Measurements from ENCODE around the gene ZMIZ1.

The ZMIZ1 gene

DNA sequence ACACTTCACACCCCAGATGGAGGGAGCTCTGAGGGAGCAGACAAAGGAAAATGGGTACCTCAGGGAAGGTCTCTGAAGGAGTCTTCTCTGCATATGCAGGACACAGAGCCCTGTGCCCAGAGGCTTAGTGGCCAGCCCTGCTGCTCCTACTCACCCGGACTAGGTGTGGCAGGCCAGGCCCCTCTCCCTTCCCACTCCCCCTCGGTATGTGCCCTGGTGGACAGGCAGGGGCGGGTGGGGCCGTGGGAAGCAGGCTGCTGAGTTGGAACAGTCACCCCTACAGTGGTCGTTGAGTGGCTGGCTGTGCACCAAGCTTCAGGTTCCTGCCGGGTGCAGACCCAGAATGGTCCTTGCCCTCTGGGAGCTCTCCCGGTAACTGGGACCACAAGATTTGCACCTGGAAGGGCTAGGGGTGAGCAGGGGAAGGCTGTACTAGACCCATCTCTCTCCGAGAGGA, 68.6 kb downstream of the ZMIZ1 start:
- DNase-seq (ENCODE audit: low read depth): no peak

DNA sequence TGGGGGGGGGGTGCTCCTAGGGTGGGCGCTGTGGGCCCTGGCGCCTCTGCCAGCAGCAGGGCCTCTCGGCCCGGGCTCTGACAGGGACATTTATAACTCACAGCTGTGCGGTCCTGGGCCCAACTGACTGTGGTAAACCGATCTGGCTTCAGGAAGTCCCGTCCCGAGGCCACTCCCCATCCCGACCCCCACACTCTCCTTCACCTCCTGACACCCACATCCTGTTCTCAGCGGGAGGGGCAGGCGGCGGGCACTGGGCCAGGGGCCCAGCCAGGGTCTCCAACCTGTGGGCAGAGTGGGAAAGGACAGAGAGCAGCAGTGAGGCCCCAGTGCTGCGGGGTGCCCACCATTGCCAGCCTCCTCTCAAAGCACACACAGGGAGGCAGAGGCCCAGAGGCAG, 69.1 kb downstream of the ZMIZ1 start:
- no peak for DNase-seq (ENCODE audit: low read depth)

DNA sequence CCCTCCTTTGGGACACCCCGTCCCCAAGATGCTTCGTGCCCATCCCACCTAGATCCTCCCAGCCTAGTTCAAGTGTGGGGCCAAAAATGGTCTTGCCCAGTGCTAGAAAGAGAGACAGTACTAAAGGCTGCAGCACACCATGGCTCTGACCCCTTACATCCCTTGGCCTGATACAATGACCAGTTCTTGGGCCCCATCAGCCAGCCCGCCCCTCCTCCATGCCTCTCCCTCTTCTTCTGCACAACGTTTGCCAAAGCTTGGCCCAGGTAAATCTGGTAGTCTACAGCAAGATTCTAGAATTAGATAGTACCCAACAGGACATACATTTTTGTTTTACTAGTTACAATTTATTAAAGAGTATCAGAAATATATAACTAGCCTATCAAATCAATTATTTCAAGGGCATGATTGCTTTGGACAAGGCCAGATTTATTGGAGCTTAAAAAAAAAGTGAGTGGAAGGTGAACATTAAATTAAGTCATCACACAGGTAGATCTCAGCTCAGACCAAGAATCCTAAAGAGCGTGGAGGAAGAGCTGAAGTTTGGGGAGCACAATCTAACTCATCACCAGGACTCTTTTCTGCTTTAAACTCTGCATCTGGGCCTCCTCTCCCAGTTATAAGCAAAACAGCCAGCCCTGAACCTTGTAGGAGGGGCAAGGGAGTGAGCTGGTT, 69.8 kb downstream of the ZMIZ1 start:
- no peak for DNase-seq (ENCODE audit: low read depth)

DNA sequence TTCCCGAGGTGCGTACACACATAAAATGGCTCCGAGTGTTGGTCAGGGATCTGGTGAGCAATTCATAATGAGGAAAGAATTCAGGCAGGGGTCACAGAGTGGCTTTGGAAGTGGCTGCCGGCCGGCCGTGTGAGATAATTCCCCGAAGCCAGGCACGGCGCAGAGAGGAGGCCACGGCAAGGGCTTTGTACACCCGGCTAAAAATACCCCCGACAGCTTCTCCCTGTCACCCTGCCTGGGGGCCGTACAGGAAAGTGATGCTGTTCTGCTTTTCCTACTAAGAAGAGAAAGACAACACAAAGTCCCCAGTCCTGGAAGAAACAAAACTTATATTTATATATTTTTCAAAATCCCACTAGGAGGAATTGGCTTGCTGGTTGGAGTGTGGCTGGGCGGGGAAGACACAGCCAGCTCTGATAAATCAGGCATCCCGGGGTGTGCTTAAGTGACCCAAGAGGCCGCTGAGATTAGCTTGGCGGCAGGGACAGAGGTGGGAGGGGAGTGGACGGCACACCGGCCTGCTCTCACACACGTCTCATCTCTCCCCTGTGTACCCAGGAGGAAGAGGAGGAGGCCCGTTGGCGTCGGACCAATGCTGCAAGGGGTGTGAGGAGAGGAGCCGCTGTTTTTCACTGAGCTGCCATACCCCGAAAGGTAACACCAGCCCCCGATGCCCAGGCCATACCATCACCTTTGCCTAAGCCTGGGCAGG, 70.5 kb downstream of the ZMIZ1 start:
- DNase-seq (ENCODE audit: low read depth): peak; percentile 30

DNA sequence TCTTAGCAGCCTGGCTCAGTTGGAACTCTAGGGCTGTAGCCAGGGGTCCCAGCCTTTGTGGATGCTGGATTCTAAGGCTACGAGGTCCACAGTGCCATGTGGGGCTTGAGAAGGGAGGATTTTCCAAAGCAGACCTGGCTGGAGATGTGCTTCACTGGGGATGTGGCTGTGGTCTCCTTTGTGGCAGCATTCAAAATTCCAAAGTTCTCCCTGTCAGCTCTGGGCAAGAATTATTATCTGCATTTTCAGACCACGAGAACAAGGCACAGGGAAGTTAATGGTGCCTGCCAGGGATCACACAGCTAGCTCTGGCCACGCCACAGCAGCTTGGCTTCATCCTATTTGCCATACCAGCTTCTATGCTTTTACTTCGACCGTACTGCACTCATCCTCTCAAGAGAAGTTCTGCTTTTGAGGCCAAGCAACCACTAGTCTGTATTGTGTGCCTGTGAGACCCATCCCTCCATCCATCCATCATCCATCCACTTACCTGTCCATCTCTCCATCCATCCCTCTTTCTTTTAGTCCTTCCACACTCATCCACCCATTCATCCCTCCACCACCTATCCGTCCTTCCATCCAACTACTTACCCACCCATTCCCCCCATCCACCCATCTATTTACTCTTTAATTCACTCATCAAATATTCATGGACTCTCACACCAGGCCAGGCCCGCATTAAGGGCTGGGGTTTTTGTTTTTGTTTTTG, 71.5 kb downstream of the ZMIZ1 start:
- DNase-seq (ENCODE audit: low read depth): no peak

DNA sequence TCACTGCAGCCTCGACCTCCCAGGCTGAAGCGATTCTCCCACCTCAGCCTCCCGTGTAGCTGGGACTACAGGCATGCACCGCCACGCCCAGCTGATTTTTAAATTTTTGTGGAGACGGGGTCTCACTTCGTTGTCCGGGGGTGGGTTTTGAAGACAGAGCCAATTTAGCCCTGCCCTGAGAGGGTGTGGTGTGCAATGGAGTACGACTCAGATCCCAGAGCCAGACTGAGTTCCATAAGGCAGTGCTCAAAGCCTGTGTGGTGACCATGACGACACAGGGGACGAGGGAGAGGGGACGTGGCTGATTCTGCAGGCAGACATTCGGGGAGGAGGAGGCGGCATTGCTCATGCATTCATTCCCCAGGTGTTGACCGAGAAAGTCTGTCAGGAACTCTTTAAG, 72.1 kb downstream of the ZMIZ1 start:
- no peak for DNase-seq (ENCODE audit: low read depth)

DNA sequence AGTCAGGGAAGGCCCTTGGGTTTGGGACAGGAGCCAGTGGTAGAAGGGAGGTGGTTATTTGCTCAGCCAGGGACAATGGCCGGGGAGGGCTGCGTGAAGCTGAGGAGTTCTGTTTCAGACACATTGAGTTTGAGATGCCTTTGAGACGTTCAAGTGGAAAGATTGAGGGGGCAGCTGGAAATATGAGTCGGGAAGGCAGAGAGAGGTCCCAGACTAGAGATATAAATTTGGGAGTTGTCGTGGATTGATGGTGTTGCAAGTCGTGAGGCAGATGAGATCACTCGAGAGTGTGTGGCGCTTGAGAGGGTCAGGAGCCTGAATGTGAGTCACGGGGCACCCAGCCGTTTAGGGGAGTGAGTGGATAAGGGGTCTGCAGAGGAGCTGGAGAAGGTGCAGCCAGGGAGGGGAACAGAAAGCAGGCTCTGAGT, 73.3 kb downstream of the ZMIZ1 start:
- no peak for DNase-seq (ENCODE audit: low read depth)

DNA sequence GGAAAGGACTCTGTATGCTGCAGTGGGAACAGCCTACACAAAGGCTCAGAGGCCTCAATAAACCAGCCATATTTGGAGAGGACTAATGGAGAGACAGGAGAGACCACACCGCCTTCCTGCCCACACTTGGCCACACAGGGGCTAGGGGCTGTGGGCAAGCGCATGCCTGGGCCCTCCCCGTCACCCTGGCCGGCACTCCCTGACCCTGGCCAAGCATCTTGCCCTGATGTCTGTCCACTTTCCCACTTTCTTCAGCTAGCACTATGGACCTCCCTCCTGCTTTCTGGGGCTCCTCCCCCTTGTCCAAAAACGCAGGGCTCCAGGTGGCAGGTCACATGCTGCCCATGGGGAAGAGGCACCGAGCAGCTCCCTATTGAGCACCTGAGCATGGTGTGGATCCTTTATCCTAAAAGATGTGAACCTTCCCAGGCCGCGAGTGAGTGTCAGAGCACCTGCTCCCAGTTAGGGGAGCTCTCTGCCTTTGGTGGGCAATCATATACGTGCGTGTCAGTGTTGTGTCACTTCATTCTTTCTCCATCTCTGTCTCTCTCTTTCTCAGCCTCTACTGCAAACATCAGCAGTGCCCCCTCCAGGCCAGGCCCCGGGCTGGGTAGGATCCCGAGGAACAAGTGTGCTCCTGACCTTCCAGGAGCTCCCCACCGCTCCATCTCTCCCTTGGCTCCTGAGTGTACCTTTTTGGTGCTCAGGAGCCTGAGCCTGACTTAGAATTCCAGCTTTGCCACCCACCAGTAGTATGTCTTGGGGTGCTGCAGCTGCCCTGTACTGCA, 74.0 kb downstream of the ZMIZ1 start:
- DNase-seq (ENCODE audit: low read depth): no peak

DNA sequence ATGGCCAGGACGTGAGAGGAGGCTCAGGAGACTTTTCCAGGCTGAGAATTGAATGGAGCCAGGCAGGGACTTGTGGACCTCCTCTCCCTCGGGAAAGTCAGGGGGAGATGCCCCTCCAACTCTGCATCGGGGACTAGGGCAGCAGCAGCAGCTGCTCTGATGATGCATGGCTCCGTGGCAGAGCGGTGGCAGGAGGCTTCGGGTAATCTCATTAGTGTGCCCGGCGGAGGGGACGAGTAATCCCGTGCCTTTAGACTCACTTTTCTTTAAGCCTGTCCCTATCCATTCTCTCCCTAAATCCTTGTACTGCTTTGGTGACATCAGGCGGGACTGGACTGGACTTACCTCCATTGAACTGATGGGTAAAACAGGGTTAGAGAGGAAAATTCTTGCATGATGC, 75.1 kb downstream of the ZMIZ1 start:
- no peak for DNase-seq (ENCODE audit: low read depth)

DNA sequence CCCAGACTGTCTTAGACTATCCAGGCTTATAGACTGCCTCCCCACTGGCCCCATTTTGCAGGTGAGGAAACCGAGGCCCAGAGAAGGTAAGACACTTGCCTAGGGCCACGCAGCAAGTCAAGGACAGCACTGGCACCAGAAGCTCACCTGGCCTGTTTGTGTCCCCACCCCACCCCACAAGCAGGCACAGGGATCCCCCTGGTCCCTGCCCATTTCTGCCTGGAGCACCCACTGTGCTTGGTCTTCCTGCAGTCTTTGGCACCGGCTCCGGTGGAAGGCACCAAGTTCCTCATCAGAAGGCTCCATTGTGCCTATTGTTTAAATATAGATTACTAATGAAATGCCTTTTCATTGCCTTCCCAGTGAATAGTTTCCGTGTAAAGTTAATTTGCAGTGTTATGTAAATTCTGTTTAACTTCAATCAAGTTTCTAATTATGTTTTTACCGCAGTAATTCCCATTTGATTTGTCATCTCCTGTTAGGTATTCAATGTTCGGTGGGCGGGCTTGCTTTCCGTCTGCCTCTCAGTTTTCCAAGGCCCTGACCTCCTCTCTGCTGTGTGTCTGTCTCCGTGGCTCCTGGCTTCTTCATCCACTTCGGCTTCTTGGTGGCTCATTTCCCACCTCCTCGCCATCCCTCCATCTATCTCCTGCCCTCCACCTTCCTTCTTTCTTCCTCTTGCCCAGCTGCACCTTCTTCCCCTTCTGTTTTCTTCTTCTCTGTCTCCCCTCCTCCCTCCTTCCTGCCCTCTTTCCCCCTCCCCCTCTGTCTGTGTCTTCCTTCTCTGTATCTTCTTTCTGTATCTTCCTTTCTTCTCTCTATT, 75.8 kb downstream of the ZMIZ1 start:
- DNase-seq (ENCODE audit: low read depth): no peak

DNA sequence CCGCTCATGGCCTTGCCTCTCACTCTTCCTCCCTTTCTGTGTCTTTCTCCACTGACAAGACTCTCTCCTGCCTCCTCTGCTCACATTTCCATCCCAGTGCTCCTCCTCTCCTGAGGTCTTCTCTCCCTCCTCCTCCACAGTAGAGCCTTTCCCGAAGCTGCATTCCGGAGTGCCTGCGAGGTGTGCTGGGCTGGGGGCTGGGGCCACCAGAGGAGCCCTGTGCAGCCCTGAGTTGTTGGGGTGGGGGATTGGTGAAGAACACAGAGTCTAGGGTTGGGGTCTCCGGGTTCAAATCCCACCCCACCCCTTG, 76.4 kb downstream of the ZMIZ1 start:
- no peak for DNase-seq (ENCODE audit: low read depth)

DNA sequence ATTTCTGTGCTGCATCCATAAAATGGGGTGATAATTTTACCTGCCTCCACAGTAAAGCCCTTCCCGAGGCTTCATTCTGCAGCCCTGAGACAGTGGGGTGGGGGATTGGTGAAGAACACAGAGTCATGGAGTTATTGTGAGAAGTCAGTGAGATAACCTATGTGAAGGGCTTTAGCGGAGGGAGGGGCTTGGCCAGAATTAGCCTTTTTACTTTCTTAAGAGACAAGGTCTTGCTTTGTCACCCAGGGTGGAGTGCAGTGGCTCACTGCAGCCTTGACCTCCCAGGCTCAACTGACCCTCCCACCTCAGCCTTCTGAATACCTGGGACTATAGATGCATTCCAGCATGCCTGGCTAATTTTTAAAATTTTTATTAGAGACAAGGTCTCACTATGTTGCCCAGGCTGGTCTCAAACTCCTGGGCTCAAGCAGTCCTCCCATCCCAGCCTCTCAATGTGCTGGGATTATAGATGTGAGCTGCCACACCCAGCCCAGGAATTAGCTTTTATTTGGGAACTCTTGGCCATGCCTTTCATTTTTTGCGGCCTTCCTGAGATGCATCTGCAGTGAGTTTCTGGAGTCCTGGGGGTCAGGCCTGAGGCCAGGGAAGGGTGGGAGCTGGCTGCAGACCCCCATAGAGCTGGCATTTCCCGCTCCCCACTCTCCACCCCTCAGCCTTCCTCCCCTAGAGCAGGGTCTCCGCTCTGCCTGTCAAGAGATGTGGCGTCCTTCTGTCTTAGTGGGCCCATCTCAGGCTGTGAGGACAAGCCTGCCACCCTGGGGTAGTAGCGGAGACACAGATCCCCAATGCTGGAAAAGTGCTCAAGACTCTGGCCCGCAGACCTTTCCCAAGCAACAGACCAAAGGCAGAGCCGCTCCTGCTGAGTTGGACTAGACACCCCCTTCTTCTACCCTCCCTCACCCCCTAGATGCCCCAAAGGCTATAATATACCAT, 77.0 kb downstream of the ZMIZ1 start:
- DNase-seq (ENCODE audit: low read depth): no peak

DNA sequence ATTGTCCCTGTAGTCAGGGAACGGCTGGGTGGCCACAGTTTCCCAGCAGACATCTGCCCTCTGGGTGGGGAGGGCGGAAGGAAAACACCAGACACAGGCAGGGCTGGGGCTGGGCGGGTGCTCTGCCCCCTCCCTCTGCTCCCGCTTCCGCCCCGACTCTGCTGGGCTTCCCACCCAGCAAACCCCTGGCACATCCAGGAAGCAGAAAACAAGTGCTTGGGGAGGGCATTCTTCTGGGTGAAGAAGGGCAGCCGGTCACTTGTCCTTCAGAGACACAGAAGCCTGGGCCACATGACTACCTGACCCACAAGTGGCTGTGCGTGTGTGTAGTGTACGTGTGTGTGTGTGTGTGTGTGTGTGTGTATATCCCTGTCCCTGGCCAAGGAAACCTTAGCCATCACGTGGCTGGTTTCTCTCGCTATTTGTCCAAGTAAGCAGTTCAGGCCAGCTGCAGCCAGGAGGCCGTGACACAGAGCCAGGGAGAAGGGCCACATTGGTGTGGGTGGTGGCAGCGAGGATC, 77.9 kb downstream of the ZMIZ1 start:
- no peak for DNase-seq (ENCODE audit: low read depth)

DNA sequence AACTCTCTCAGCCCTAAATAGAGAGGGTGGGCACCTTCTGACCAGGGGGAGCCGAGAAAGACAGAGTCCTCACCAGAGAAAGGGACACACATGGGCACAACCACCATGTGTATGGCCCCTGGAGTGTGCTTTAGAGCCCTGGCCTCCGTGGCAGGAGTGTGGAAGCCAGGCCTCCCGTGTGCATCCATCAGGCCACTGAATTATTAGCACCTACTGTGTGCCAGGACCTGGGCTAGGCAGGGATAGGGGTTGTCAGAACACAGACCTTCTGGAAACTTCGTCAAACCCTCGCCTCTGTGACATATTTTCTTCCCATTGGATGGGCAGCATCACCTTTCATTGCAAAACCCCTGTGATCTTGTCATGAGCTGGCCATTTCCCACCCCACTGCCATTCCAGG, 78.5 kb downstream of the ZMIZ1 start:
- DNase-seq (ENCODE audit: low read depth): no peak

DNA sequence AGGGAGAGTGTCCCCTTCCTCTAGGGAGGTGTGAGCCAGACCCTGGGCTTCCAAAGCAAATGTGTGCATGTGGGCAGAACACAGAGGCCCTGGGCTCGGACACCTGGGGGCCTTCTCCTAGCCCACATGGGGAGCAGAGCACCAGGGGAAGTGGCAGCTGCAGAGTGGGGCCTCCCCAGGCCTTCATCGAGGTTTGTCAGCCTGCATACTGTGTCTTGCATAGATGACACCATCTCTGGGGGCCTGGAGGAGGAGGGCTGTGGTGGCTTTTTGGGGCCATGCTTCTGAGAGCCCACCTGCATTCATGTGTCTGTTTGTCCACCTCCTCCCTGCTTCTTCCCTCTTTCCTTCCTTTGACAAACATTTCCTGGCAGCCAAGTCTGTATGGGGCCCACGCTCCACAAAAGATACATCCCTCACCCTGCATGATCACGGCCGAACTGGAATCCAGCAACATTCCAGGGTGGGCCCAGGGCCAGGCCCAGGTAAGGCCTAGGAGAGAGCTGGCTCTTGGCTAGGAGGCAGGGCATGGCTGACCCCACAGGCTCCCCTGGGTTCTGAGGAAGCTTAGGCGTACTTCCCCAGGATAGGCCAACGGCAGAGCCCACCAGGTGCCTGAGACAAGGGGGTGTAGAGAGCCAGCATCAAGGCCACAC, 79.2 kb downstream of the ZMIZ1 start:
- no peak for DNase-seq (ENCODE audit: low read depth)

DNA sequence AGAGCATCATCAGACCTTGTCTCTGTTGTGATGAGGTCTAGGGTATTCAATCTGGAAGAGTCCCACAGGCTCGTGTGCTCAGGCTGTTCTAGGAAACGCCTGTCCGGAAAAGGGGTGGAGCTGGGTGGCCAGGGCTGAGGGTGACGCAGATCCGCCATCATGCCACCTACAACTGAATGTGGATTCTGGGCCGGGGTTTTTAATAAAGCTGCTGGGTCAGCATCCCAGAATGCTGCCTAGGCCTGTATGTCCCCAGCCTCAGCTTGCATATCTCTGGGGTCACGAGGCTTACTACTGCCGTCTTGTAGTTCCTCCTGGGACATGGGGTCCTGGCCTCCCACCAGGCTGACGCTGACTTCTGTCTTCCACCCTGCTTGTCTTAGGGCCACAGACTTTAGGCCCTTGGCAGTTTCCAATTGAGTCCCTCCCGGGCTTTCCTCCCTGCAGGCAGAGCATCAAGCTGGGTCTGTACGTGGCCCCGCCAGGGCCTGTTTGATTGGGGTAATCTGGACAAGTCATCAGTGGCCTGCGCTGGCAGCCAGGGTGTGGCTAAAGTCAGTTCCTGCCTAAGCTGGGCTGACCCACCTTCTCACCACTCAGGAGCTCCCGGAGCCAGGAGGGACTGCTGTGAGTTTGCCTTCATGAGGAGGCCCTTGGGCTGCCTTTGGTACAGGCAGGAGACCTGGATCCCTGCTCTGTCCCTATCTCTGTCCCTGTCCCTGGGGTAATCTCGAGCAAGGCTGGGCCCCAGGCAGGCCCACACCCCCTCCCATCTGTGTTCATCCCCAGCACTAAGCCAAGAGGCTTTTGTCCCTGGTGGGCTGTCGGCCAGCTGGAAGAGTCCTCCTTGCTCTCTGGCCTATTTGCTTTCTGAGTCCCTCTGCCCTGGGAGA, 79.9 kb downstream of the ZMIZ1 start:
- DNase-seq (ENCODE audit: low read depth): no peak

DNA sequence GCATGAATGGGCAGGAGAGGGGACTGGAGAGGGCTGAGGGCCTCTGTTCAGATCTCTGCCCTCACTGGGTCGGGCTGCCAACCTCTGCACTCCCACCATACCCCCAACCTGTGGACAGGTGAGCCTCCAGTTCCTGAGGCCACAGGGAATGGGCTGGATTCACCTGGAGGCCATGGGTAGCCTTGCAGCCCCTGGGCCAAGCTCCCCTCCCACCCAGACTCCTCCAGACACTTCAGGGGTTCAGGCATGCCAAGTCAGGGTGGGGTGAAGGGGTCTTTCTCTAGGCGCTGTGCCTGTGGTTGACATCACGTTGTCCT, 80.5 kb downstream of the ZMIZ1 start:
- no peak for DNase-seq (ENCODE audit: low read depth)

DNA sequence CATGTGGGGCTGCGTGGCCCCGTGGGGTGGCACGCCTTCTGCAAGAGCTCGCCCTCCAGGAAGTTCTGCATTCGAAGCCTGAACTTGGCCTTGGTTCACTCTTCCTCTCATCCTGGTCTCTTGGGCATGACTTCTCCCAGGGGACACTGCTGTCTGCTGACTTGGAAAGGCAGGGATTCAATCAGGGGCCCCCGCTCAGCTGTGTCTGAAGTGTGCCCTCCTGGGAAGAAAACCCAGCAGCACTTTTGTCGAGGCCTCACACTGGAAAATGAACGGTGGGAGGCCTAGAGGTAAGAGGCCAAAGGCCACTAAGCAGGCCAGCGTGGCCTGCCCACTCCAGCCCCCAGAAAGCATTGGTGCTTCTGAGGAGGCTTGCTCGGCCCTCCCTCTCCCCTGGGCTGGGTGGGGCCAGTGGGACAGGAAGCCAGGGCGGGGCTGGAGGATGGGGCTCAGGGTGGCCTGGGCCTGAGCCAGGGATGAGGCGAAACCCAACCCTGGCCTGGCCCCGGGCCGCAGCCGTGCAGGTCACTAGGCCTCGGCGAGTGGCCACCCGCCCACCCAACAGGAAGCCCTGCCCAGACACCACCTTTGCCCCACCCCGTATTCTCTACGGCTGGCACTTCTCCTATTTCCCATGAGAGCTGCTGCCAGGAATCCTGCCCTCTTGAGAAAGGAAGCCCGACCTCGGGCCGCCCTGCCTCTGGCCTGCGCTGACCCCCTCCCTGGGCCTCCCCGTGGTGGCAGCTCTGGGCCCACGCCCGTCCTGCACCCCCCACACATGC, 81.1 kb downstream of the ZMIZ1 start:
- DNase-seq (ENCODE audit: low read depth): peak; percentile 63
